Endothelial cell of umbilical vein (primary cell): Measurements from ENCODE around the gene TLE3. TPM values are rescaled to one million over a fixed set of nuclear protein-coding genes. Genes with fewer than 3 reads are reported as not detected.
A peak's percentile ranks its signal among the peaks of the same experiment; 100 is the strongest.

Experiments used
- BruUV-seq: library from RNA; stranded (reverse); fragments of 400-500 nt; replicated peaks from 2 replicates; lab custom pipeline; 2021; lab: Mats Ljungman, UMichigan
- CTCF ChIA-PET: fragments of 300-600, 350-600 bp; sonication (Branson Sonifier 250); formaldehyde crosslinking; loops from one replicate; lab custom pipeline; 2021; ENCODE audit warnings: antibody characterized with exemption, inconsistent platforms; lab: Charles Lee
- POLR2A ChIA-PET: fragments of 300-600, 350-600 bp; sonication (Branson Sonifier 250); formaldehyde crosslinking; loops from one replicate; lab custom pipeline; 2021; ENCODE audit warnings: antibody characterized with exemption, inconsistent platforms; lab: Charles Lee
- DNase-seq: peaks from one replicate; pipeline ENCODE4 v3.0.0-alpha.2; 2011; ENCODE audit warnings: low read depth, low spot score
- FAIRE-seq: peaks from 2 replicates; lab custom pipeline; 2011; peaks lifted over from hg19 to GRCh38; lab: Jason Lieb, UNC
- H2AFZ ChIP-seq: 2 replicates; pipeline ENCODE4 v1.6.0; 2012; ENCODE audit warnings: low read depth, low read length, control low read depth, inconsistent platforms
- H3K27ac ChIP-seq: 2 replicates; pipeline ENCODE4 v1.5.1; 2011; ENCODE audit warnings: low read depth, mild to moderate bottlenecking, control low read depth, low read length, moderate library complexity; ENCODE audit not compliant: insufficient read depth
- H3K27me3 ChIP-seq, 2 experiments: 2 replicates each; pipeline versions ENCODE4 v1.6.0 to v1.6.1; 2011; ENCODE audit warnings: low read length in 2 of 2, mixed read lengths in 1 of 2; ENCODE audit not compliant: control insufficient read depth in 2 of 2, insufficient read depth in 2 of 2
- H3K36me3 ChIP-seq, 2 experiments: 2 replicates in 1 of 2; 3 replicates in 1 of 2; pipeline ENCODE4 v1.5.1; 2011; ENCODE audit warnings: low read length in 2 of 2, mild to moderate bottlenecking in 1 of 2, moderate library complexity in 1 of 2; ENCODE audit not compliant: control insufficient read depth in 2 of 2, insufficient read depth in 2 of 2; ENCODE audit errors: extremely low read depth in 1 of 2
- H3K4me1 ChIP-seq: 3 replicates; pipeline ENCODE4 v1.5.1; 2011; ENCODE audit warnings: mild to moderate bottlenecking, low read length; ENCODE audit not compliant: control insufficient read depth, insufficient read depth; ENCODE audit errors: extremely low read depth
- H3K4me2 ChIP-seq: 2 replicates; pipeline ENCODE4 v1.6.1; 2011; ENCODE audit warnings: low read length, control low read depth, mixed read lengths; ENCODE audit not compliant: insufficient read depth
- H3K4me3 ChIP-seq, 3 experiments: fragments of 200-600 bp in 1 of 3; sonication (generic), shearing (Covaris generic) in 1 of 3; replicated peaks in 1 of 3; 2 replicates each; pipeline ENCODE4 v1.5.1; 2011 to 2016; ENCODE audit warnings: control low read depth in 3 of 3, low read length in 3 of 3, mild to moderate bottlenecking in 2 of 3, inconsistent platforms in 1 of 3, low read depth in 1 of 3, moderate library complexity in 1 of 3; ENCODE audit not compliant: insufficient read depth in 1 of 3
- H3K79me2 ChIP-seq: 2 replicates; pipeline ENCODE4 v1.6.0; 2012; ENCODE audit warnings: low read length, inconsistent platforms; ENCODE audit not compliant: control insufficient read depth, insufficient read depth
- H3K9ac ChIP-seq: replicated peaks from 2 replicates; pipeline ENCODE3; 2011; ENCODE audit warnings: low read length, control low read depth; ENCODE audit not compliant: insufficient read depth; ENCODE audit errors: extremely low read depth
- H3K9me1 ChIP-seq: replicated peaks from 3 replicates; pipeline ENCODE4 v1.6.0; 2011; ENCODE audit warnings: mild to moderate bottlenecking, low read length; ENCODE audit not compliant: control insufficient read depth, insufficient read depth; ENCODE audit errors: extremely low read depth
- H3K9me3 ChIP-seq: replicated peaks from 2 replicates; pipeline ENCODE4 v1.5.1; 2012; ENCODE audit warnings: low read length, inconsistent platforms; ENCODE audit not compliant: control insufficient read depth, insufficient read depth
- H4K20me1 ChIP-seq: replicated peaks from 2 replicates; pipeline ENCODE3; 2011; ENCODE audit warnings: mild to moderate bottlenecking, low read length; ENCODE audit not compliant: control insufficient read depth, insufficient read depth; ENCODE audit errors: extremely low read depth
- EZH2 ChIP-seq: IDR thresholded peaks from 2 replicates; pipeline ENCODE4 v1.6.1; 2012; ENCODE audit warnings: borderline replicate concordance, low read depth, mild to moderate bottlenecking, moderate library complexity, low read length, inconsistent platforms; ENCODE audit not compliant: severe bottlenecking
- FOS ChIP-seq: IDR thresholded peaks from 2 replicates; pipeline ENCODE4 v1.6.1; 2011; ENCODE audit warnings: mild to moderate bottlenecking, low read length, moderate library complexity, borderline replicate concordance; ENCODE audit not compliant: insufficient read depth
- GATA2 ChIP-seq: IDR thresholded peaks from 2 replicates; pipeline ENCODE4 v1.7.0; 2011; ENCODE audit warnings: low read depth, mild to moderate bottlenecking, moderate library complexity, mixed read lengths, low read length; ENCODE audit not compliant: insufficient read length, insufficient read depth
- JUN ChIP-seq: IDR thresholded peaks from 2 replicates; pipeline ENCODE4 v1.6.1; 2011; ENCODE audit warnings: borderline replicate concordance, low read depth; ENCODE audit not compliant: insufficient read length, insufficient read depth
- MYC ChIP-seq: IDR thresholded peaks from one replicate; pipeline ENCODE4 v1.6.1; 2011; ENCODE audit warnings: mild to moderate bottlenecking, low read depth, low read length
- POLR2A ChIP-seq: IDR thresholded peaks from 2 replicates; pipeline ENCODE4 v1.6.1; 2012; ENCODE audit warnings: low read depth, mild to moderate bottlenecking, control low read depth, low read length
- POLR2AphosphoS5 ChIP-seq: IDR thresholded peaks from 2 replicates; pipeline ENCODE4 v1.6.1; 2012; ENCODE audit warnings: low read depth, mild to moderate bottlenecking, control low read depth, low read length, moderate library complexity; ENCODE audit not compliant: insufficient read depth
- dilution Hi-C: fragments of 300-500 bp; cut with MboI; formaldehyde crosslinking; loops from one replicate; pipeline ENCODE4 v1.15.0; 2019; ENCODE audit warnings: low sequenced_read_pairs; ENCODE audit not compliant: extremely low pct_ligation_motif_present
- intact Hi-C: fragments of 100-400 bp; cut with micrococcal nuclease; formaldehyde crosslinking; loops from one replicate; pipeline ENCODE4 v1.10.0; 2022
- polyA plus RNA-seq, 4 experiments: library from polyadenylated mRNA; depleted of rRNA in 3 of 4; stranded (reverse) in 3 of 4; unstranded in 1 of 4; fragments of >200 nt; gene quantifications; 2 replicates each; pipeline versions ENCODE4 v1.2.1 to v1.2.3, GENCODE V29; 2011 to 2012; ENCODE audit warnings: missing spikeins in 1 of 4
- total RNA-seq: library from RNA; stranded (reverse); gene quantifications from 2 replicates; pipeline ENCODE4 v1.2.3, GENCODE V29; 2021
- TF ChIP-seq, protein P1 (sequence below): IDR thresholded peaks from 2 replicates; pipeline ENCODE4 v1.6.1; 2011; ENCODE audit not compliant: insufficient read depth, insufficient read length
- TF ChIP-seq, protein P2 (sequence below), 2 donors: IDR thresholded peaks; 1 replicate in 1 of 2; 2 replicates in 1 of 2; pipeline ENCODE4 v1.5.1; 2011; ENCODE audit warnings: low read length in 2 of 2, mild to moderate bottlenecking in 2 of 2, moderate library complexity in 2 of 2, control low read depth in 1 of 2, inconsistent platforms in 1 of 2, low read depth in 1 of 2; ENCODE audit not compliant: insufficient read depth in 1 of 2; ENCODE audit errors: extremely low read depth in 1 of 2

Gene TLE3
- total and polyA plus RNA-seq, 2 donors (not counting 3 experiments of a cell fraction or from before 2014, with no cell fraction given) = 40.5 to 56.9 TPM

DNA sequence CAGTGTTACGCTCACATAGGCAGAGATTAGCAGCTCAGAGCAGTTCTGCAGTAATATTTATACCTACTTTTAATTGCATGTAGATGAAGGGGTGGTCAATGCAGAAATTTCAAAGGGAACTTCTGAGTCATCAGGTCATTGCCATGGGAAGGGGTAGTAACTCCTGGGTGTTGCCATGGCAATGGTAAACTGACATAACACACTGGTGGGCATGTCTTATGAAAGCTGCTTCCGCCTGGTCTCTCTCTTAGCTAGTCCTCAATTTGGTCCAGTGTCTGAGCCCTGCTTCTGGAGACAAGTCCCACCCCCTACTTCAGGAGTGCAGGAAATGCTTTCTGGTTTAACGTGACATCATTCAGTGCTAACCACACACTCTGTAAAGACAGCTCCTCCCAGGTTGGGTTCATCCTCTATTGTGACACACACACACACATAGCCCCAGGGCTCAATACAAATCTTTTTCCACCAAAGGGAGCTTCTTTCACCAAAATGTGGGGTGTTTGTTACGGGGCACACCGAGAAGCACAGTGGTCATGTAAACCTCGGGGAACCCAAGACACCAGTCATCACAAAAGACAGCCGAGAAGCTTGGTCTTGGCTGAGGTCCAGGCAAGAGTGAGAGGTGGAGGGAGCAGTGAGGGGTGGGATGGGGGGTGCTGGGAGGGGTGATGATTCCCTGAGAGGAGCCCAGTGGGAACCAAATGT is 74.5 kb downstream of the TLE3 start:
- intact Hi-C loops (no loop called here), dilution Hi-C loops (no loop called here)
- CTCF ChIA-PET = no interaction called here
- Histone ChIP-seq H3K36me3 (no peaks in the 10 kb centered on the region), H3K27me3 (no peaks in the 10 kb centered on the region), H3K4me1 (no peaks in the 10 kb centered on the region), H3K4me2 (no peak overlapping the region), H3K4me3 (no peak overlapping the region), H3K79me2 (no peaks in the 10 kb centered on the region), H3K9me3 (no peaks in the 10 kb centered on the region), H4K20me1 (no peaks in the 10 kb centered on the region), H3K9ac (no peak overlapping the region), H3K27ac (no peak overlapping the region), H3K9me1 (no peaks in the 10 kb centered on the region), H2AFZ (no peak overlapping the region)
- POLR2A ChIA-PET = interaction anchor here (1.5 kb wide), 1 partner anchor 45 kb away, joined by 3 read pairs; no protein-coding TSS in a partner anchor
- peak; percentile 7 for DNase-seq
- TF ChIP-seq FOS = no peak
- TF ChIP-seq, protein P1, sequence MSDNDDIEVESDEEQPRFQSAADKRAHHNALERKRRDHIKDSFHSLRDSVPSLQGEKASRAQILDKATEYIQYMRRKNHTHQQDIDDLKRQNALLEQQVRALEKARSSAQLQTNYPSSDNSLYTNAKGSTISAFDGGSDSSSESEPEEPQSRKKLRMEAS = no peak
- no peak for TF ChIP-seq GATA2
- TF ChIP-seq POLR2AphosphoS5 = no peak
- TF ChIP-seq JUN = no peak
- no peak for TF ChIP-seq POLR2A
- no peak for TF ChIP-seq EZH2
- no peak for TF ChIP-seq MYC
- TF ChIP-seq, protein P2, sequence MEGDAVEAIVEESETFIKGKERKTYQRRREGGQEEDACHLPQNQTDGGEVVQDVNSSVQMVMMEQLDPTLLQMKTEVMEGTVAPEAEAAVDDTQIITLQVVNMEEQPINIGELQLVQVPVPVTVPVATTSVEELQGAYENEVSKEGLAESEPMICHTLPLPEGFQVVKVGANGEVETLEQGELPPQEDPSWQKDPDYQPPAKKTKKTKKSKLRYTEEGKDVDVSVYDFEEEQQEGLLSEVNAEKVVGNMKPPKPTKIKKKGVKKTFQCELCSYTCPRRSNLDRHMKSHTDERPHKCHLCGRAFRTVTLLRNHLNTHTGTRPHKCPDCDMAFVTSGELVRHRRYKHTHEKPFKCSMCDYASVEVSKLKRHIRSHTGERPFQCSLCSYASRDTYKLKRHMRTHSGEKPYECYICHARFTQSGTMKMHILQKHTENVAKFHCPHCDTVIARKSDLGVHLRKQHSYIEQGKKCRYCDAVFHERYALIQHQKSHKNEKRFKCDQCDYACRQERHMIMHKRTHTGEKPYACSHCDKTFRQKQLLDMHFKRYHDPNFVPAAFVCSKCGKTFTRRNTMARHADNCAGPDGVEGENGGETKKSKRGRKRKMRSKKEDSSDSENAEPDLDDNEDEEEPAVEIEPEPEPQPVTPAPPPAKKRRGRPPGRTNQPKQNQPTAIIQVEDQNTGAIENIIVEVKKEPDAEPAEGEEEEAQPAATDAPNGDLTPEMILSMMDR (IDR thresholded peaks at IDR 0.05; ENCODE audit: extremely low read depth in 1 of 2, insufficient read depth in 1 of 2, low read depth in 1 of 2, low read length in 2 of 2) = no peak
- no TSS peak for BruUV-seq
- no peak for FAIRE-seq
